Muscle of back (tissue), 11 donors: ENCODE measurements around the gene AP3D1. TPM values are rescaled to one million over a fixed set of nuclear protein-coding genes. Genes with fewer than 3 reads are reported as not detected.
"Not testable (repeated sequence)": the region's sequence is repeated elsewhere in the genome, so short reads cannot be mapped to it uniquely, and the experiment has no call there.

Source experiments
- DNase-seq, 3 donors: peaks; one replicate each; pipeline versions ENCODE4 v3.0.0 to v3.0.0-alpha.2; 2013
- polyA plus RNA-seq, 10 donors: library from polyadenylated mRNA; unstranded; fragments of 120-200 nt; gene quantifications; one replicate each; pipeline ENCODE4 v1.2.1, GENCODE V29; 2013; ENCODE audit not compliant: insufficient read length in 10 of 10

The AP3D1 gene
- polyA plus RNA-seq, 10 donors = 52.0 to 77.1 (median 62.3) TPM

DNA sequence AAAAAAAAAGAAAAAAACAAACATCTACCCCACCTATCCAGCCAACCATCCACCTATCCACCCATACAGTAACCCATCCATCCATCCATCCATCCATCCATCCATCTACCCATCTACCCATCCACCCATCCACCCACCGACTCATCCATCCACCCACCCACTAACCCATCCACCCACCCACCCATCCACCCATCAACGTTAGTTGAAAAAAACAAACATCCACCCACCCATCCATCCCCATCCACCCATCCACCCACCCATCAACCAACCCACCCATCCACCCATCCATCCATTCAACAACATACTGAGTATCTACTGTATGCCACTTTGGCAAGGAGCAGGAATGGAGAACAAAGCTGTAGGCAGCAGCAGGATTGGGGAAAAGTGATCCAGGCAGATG is 6.1 kb upstream of the AP3D1 start:
- no peak for DNase-seq

DNA sequence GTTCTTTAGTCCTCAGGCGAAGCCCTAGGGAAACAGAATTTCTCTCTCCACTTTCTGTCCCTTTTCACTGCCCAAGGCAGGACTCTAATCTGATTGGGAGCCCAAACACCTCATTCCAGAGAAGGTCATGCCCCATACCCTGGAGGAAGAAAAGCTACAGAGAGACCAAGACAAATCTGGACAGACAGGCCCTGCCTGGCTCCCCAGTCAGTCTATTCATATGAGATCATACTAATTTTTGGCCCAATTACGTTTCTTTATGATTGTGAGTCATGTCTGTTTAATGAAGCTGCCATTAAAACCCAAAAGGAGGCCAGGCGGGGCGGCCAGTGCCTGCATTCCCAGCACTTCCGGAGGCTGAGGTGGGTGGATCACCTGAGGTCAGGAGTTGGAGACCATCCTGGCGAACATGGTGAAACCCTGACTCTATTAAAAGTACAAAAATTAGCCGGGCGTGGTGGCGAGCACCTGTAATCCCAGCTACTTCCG is 3.3 kb upstream of the AP3D1 start:
- DNase-seq = no peak

DNA sequence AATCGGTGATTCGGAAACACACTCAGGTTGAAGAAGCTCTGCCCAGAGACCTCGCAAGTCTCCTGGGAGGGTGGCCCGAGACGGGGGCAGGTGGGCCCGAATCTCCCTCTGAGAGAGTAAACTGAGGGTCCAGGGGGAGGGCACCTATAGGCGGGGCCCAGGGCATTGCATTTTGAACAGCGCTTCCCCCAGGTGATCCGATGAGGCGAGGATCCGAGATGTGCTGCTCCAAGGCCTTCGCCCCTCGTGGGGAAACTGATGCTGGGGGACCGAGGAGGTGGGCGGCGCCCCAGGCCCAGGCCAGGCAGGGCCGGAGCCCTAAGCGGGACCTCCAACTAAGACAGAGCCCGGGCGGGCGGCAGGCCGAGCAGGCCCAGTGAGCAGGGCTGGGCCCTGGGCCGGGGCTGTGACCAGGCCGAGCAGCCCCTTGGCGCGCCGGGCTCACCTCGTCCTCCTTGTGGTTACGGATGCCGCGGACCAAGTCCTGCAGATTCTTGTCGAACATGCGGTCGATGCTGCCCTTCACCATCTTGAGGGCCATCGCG is 500 bp downstream of the AP3D1 start:
- peak in 2 of 3 donors; percentile 27 to 58 for DNase-seq

DNA sequence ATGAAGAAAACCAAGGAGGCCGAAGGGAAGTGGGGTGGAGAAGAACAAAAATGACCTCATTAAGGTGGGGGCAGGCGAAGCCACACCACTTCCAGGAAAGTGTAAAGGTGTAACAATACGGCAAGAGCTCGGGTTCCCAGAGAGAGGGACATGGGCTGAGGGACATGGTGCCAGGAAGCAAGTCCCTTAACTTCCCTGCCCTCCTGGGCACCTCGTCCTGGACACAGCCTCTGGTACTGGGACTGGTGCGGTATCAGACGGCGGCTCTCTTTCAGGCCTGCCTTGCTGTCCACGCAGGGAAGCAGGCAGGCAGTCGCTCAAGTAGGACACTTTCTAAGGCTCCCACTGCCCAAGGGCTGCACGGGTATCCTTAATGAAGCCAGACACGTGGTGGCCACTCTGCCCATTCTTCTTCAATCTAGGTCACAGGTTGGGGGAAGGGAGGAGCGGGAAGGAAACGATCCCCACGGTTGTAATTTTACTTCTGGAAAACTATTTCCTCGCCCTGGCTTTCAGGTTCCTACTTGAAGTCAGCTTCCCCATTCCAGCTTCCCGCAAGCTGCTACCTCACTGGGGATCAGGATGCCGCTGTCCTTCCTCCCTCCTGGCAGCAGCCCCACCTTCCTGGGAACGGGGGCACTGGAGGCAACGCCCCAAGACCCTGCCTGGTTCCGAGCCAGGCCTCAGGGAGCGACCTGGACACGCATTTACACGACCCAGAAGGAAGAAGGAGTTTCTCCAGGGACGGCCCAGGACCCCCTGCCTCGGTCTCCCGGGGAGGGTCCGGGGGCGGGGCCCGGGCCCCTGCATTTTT is 1.2 kb downstream of the AP3D1 start:
- peak in 2 of 3 donors; percentile 14 to 41 for DNase-seq

DNA sequence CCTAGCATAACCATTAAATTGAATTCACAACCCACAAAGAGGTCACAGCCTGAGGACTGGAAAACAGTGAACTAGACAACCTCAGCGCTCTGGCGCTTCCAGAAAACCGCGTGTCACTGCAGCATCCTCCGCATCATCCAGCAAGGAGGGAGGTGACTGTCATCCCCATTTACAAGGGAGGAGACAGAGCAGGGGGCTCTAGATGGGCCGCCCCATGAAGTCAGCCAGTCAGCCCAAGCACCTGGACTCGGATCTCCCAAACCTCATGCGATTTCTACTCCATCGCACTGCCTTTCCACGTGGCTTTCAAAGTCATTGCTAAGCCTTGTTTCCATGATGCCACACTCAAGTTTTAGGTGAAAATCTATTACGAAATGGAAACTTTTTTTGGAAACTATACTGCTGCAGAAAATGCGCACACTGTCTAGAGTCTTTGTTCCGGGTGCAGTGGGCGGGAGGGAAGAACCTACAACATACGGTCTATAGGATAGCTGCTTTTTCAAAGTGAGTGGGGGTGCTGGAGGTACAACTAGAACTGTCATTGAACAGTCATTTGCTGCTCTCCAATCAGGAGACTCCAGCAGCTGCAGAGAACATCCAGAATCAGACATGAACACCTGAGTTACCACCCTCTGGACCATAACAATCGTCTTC is 2.8 kb downstream of the AP3D1 start:
- DNase-seq = no peak

DNA sequence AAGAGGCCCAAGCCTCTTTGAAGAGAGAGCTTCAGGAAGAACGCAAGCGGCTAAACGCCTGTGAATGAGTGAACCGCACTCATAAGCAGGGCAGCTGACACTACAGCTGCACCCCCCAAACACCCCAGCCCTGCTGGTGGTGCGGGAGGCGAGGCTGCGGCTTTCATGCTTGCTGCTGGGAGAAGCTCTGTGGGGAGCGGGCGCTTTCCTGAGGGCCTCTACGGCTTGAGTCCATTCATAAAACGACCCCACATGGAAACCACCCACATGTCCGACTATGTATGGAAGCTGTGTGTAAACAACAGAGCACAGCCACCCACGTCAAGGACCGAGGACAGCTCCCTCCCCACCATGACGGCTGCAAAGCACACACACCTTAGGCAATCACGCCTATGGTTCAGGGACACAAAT is 5.5 kb downstream of the AP3D1 start:
- no peak for DNase-seq

DNA sequence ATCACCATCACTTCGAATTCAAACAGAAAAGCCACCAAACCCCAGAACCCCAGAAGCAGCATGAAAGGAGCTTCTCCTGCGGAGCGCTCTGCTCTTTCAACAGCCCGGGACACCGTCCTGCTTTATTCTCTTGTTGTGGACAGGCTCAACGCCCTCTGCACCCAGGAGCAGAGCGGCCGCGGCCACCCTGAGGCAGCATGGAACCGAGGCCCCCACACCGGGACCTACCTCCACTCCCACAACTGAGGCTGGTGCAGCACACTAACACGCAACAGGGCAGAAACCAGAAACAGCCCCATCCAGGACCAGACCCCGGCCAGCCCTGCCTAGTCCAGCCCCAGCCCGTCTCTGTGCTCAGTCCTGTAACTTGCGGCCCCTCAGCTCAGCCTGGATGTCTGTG is 7.2 kb downstream of the AP3D1 start:
- no peak for DNase-seq

DNA sequence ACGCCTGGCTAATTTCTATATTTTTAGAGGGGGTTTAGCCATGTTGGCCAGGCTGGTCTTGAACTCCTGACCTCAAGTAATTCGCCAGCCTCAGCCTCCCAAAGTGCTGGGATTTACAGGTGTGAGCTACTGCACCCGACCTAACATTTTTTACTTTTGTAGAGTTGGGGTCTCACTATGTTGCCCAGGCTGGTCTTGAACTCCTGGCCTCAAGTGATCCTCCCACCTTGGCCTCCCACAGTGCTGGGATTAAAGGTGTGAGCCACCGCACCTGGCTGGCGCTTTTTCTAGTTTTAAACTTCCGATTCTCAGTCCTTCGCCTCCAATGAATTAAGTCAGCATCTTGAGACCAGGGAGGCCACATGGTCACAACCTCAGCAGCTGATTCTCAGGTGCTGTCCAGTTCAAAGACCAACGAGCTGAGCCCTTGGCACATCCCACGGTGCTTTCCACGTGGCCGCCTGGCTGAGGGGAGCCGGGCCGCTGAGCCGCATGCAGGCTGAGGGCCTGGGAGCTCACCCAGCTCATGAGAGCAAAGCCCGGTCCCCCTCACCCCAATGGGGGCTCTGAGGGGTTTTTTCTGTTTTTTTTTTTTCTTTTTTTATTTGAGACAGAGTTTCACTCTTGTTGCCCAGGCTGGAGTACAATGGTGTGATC is 9.1 kb downstream of the AP3D1 start:
- DNase-seq = no peak

DNA sequence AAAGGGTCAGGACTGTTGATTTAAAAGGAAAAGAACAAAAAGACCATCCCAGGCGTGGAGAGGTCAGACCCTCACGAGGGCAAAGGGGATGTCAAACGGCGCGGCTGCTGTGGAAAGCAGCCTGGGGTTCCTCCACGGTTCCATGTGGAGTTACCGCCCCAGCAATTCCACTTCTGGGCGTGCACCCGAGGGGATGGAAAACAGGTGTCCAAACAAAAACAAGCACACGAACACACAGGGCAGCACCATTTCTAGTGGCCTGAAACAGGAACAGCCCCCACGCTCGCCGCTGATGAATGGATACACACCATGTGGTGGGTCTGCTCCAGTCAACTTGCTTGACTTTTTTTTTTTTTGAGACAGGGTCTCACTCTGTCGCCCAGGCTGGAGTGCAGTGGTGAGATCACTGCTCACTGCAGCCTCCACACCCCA is 11.2 kb downstream of the AP3D1 start:
- no peak for DNase-seq

DNA sequence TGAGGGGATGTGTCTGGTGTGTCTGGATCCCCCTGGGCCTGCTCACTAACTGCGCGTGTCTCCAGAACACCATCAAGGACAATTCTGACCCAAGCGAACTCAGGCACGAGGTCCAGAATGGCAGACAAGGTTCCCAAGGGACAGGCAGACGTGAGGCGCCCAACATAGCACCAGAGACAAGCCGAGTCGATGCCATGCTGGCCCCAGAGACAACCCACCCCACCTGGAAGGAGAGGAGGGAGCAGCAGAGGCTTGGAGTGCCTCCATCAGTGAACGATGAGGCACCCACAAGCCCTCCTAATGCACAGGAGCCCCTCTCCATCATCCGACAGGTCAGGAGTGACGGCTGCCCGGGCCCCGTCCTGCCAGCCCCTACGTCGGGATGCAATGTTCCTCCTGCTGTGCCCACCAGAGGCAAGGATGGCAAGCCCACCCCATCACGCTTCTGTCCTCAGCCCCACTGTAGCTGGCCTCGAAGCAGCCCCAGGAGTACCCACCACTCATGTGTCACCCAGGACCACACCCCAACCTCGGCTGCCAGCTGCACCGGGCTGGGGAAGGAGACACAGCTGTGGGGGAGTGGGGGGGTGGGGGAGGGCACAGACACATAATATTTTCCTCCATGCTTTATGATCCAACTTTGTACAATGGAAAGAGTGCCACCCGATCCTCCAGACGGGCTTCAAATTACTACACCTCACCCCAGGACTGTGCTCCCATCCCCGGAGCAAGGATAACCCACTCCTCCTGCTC is 11.8 kb downstream of the AP3D1 start:
- peak in 1 of 3 donors; percentile 39 for DNase-seq

DNA sequence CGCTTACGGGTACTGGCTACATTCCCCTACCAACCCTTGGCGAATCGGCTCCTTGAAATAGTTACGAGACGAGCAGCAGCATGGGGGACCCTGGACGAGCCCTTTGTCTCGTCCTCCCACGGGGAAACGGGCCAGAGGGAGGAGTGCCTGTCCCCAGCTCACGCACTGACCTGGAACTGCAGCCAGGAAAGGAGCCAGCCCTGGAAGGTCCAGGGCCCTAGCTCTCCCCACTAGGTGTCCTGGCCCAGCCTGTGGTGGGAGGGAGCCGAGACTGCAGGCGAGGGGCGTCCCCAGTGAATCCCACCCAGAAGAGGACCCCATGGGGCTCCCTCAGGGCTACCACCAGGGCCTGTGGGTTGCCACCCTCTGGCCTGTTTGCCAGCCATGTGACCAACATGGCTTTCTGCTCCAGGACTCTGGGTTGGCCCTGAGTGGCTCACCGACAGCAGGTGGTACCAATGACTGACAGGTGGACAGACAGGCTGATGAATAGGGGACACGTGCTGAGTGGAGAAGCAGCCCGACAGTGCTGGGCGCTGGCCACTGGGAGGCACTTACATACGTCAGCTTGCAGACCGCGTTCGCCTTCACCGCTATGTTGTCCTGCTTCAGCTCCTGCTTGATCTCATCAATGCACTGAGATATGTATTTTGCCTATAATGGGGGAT is 13.2 kb downstream of the AP3D1 start:
- peak in 1 of 3 donors; percentile 20 for DNase-seq

DNA sequence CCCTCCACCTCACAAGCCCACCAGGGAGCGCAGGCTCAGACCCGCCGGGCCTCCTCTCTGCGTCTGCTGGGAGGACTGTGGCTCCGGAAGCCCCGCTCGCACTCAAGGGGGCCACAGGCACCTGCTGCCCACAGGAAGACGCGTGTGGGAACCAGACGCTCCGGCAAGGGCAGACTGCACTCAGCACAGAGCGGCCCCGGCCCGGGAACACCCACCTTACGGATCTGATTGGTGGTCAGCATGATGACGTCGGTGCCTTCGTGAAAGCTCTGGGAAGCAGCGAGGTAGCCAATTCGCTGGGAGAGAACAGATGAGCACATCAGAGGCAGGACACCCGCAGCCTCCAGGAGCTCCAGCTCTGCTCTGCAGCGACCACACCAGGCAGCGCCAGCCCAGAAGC is 14.6 kb downstream of the AP3D1 start:
- no peak for DNase-seq

DNA sequence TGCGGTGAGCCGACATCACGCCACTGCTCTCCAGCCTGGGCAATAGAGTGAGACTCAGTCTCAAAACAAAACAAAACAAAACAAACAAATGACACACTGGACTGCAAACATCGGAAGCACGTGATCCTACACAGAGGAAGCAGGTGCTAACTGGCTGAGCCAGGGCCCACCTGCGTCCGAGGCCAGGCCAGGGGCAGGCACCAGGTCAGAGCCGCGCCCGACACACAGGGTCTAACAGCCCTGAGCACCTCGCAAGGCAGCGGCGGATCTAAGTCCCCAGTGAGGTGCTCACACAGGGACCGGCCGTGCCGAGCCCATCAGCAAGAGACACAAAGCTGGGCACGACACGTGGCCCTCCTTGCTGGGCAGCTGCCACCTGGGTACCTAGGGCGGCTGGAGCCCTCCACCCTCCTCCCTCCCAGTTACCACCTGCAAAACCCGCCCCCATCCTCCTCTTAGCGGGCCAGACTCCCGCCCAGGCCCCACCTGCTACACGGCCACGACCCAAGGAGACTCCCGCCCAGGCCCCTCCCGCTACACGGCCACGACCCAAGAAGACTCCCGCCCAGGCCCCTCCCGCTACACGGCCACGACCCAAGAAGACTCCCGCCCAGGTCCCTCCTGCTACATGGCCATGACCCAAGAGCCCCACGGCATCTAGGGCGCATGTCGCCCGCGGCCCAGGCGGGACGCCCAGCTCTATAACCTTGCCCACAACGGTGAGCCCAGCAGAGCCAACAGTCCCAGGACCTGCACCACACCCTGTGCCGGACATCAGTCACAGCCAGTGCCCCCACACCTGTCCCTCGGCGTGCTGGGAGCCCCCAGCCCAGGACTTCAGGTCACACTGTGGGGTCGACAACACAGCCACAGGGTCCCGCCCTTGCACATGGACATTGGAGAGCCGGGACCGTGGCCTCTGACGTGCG is 15.6 kb downstream of the AP3D1 start:
- no peak for DNase-seq

DNA sequence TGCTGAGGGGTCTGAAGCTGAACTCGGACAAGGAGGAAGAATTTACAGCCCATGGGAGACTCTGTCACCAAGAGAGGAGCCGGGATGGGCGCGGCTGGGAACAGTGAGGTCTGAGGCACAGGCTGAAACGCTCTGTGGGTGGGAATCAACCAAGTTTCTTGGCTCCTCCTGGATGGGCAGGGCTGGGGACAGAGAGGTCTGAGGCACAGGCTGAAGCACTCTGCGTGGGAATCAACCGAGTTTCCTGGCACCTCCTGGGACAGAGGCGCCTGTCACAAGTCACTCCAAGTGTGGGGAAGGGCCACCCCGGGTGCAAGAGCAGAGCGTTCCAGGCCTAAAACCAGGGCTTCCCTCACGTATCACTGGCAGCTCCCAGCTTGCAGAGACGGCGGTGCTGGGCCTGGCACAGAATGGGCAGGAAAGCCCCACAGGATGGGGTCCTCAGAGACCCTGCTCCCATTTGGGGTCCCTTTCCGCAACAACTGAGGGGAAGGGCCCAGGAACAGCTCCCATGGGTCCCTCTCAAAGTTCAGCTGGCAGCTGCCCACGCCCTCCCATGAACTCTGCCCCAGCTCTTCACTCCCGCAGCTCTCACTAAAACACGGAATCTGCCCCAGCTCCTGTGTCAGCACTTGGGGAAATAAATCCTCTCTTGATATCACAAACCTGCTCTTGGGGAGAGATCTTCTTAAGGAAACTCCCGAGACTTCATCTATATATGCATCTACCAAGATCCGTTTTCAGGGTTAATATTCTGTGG is 18.5 kb downstream of the AP3D1 start:
- DNase-seq = no peak

DNA sequence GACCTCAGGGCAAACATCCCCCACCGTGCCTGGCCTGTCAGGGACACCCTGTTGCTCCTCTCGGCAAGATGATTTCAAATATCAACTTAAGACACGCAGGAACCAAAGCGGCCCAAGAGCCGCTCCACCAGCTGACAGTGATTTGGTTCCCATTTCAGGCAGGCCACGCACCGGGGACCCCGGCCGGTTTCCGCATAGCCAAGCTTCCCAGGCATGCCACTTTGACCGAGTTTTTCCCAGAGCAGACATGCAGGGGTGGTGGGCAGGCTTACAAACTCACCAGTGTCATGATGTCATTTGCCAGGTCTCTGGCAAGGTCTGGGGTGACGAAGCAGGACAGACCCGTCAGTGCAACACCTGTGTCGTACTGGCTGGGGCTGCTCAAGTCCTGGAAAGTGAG is 19.2 kb downstream of the AP3D1 start:
- DNase-seq = no peak

DNA sequence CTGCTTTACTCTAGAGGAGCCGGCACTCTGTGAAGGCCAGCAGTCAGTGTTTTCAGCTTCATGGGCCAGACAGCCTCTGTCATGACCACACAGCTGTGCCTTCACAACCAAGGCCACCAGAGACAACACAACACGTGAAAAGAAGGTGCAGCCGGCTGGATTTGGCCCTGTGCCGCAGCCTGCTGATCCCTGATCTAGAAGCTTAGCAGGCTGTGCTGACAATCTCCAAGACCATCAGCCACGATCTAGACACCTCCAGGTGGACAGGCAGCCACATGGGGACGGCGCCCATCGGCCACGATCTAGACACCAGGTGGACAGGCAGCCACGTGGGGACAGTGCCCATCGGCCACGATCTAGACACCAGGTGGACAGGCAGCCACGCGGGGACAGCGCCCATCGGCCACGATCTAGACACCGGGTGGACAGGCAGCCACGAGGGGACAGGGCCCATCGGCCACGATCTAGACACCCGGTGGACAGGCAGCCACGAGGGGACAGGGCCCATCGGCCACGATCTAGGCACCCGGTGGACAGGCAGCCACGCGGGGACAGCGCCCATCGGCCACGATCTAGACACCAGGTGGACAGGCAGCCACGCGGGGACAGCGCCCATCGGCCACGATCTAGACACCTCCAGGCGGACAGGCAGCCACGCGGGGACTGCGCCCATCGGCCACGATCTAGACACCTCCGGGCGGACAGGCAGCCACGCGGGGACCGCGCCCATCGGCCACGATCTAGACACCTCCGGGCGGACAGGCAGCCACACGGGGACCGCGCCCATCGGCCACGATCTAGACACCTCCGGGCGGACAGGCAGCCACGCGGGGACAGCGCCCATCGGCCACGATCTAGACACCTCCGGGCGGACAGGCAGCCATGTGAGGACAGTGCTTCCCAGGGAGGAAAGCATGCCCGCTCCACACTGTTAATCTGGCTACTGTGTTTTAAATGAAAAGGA is 20.1 kb downstream of the AP3D1 start:
- not testable (repeated sequence) for DNase-seq

DNA sequence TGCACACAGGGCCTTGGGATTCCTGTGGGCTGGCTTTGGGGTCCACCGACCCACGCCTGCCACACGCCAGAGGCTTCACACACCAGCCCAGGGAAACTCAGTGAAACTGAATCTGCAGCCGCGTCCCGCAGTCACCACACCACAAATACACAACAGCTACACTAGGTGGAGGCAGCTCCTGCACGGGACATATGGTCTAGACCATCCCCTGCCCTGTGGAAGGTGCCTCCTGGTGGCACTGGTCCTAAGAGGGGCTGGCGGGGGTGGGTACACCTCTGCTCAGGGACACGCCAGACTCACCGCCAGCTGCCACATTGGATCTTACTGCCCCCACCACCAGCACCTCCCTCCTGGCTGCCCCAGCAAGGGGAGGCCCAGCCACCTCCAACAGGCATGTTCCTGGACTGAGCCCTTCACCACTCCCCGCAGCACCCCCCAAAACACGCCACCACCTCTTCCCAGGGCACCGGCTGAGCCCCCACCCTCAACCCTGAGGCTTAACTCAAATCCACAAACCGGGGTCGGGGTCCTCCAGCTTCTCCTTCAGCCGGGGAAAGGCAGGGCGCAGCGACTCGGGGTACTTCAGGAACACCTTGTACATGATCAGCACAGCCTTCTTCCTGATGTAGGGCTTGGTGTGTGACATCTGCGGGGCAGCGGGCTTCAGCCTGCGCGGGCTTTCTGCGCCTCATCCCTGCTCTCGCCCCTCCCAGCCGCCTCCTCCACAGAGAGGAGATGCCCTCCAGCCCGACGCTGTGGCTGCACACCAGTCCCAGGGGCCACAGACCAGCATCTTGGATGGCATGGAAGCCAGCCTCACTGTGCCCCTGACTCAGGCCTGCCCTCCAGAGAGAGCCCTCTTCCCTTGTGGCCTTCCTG is 21.2 kb downstream of the AP3D1 start:
- DNase-seq = no peak
